Kidney glomerular epithelial cell (primary cell): ENCODE data around the gene CAMK2G.
"Not testable (repeated sequence)": the region's sequence is repeated elsewhere in the genome, so short reads cannot be mapped to it uniquely, and the experiment has no call there.

Experiments
- DNase-seq: peaks from one replicate; lab custom pipeline; 2025; lab: John Stamatoyannopoulos, UW

CAMK2G gene

GRCh38 chr10:73902351-73902750 lies 28.0 kb upstream of the CAMK2G start:
- DNase-seq, result no peak

- DNase-seq, result no peak
These were observed 26.9 kb upstream of the CAMK2G start for GRCh38 chr10:73901261-73901660.

GRCh38 chr10:73900064-73900463 lies 25.7 kb upstream of the CAMK2G start:
- no peak for DNase-seq

GRCh38 chr10:73899423-73899822 lies 25.1 kb upstream of the CAMK2G start:
- peak; percentile 82 for DNase-seq

GRCh38 chr10:73898730-73899410 lies 24.5 kb upstream of the CAMK2G start:
- no peak for DNase-seq

- DNase-seq, result no peak
These were observed 23.3 kb upstream of the CAMK2G start for GRCh38 chr10:73897693-73898092.

- not testable (repeated sequence) for DNase-seq
These were observed 21.0 kb upstream of the CAMK2G start for GRCh38 chr10:73895381-73895780.

- peak; percentile 21 for DNase-seq
These were observed 20.1 kb upstream of the CAMK2G start for GRCh38 chr10:73894245-73894971.

- DNase-seq, result no peak
These were observed 19.1 kb upstream of the CAMK2G start for GRCh38 chr10:73893426-73893825.

- DNase-seq, result no peak
These were observed 18.1 kb upstream of the CAMK2G start for GRCh38 chr10:73892310-73893030.

GRCh38 chr10:73891540-73891939 lies 17.2 kb upstream of the CAMK2G start:
- no peak for DNase-seq

GRCh38 chr10:73890830-73891229 lies 16.5 kb upstream of the CAMK2G start:
- not testable (repeated sequence) for DNase-seq

- DNase-seq, result no peak
These were observed 15.9 kb upstream of the CAMK2G start for GRCh38 chr10:73890261-73890660.

GRCh38 chr10:73889416-73889815 lies 15.1 kb upstream of the CAMK2G start:
- DNase-seq, result not testable (repeated sequence)

GRCh38 chr10:73889014-73889413 lies 14.7 kb upstream of the CAMK2G start:
- peak; percentile 19 for DNase-seq

GRCh38 chr10:73888514-73888913 lies 14.2 kb upstream of the CAMK2G start:
- no peak for DNase-seq

GRCh38 chr10:73887294-73888039 lies 13.1 kb upstream of the CAMK2G start:
- peak; percentile 80 for DNase-seq

GRCh38 chr10:73886661-73887293 lies 12.4 kb upstream of the CAMK2G start:
- peak; percentile 65 for DNase-seq

- DNase-seq, result peak; percentile 87
These were observed 11.8 kb upstream of the CAMK2G start for GRCh38 chr10:73886085-73886529.

- no peak for DNase-seq
These were observed 9.7 kb upstream of the CAMK2G start for GRCh38 chr10:73884017-73884416.

- no peak for DNase-seq
These were observed 7.0 kb upstream of the CAMK2G start for GRCh38 chr10:73881221-73881919.
